Endometrium (tissue), 2 donors: ENCODE results near the gene STIP1.
A peak's percentile ranks its signal among the peaks of the same experiment; 100 is the strongest.

Experiments
- FAIRE-seq: peaks from 2 replicates; lab custom pipeline; 2012; peaks lifted over from hg19 to GRCh38; lab: Jason Lieb, UNC
- donor health status: control.
- donor health status: control.

The STIP1 gene

GRCh38 chr11:64198511-64198910, 12.5 kb downstream of the STIP1 start:
- no peak for FAIRE-seq

- FAIRE-seq: no peak
These were observed 15.6 kb downstream of the STIP1 start for GRCh38 chr11:64201543-64201942.

- FAIRE-seq: no peak
These were observed 17.0 kb downstream of the STIP1 start for GRCh38 chr11:64202992-64203391.

- FAIRE-seq: no peak
These were observed 17.6 kb downstream of the STIP1 start for GRCh38 chr11:64203421-64204079.

GRCh38 chr11:64204080-64204440, 18.1 kb downstream of the STIP1 start:
- FAIRE-seq: no peak

GRCh38 chr11:64204464-64204989, 18.6 kb downstream of the STIP1 start:
- FAIRE-seq: peak; percentile 77

- no peak for FAIRE-seq
These were observed 20.7 kb downstream of the STIP1 start, which contains the start of gene FERMT3 for GRCh38 chr11:64206457-64207255. Gene FERMT3, plus strand, starts transcription at chr11:64206721. Its CDS starts 644 bp downstream, at chr11:64207365.

- FAIRE-seq: no peak
These were observed 21.5 kb downstream of the STIP1 start for GRCh38 chr11:64207256-64208085.

GRCh38 chr11:64208086-64208795, 22.3 kb downstream of the STIP1 start:
- FAIRE-seq: no peak

- no peak for FAIRE-seq
These were observed 23.0 kb downstream of the STIP1 start for GRCh38 chr11:64208796-64209562.

- no peak for FAIRE-seq
These were observed 23.5 kb downstream of the STIP1 start for GRCh38 chr11:64209563-64209843.

- FAIRE-seq: no peak
These were observed 24.5 kb downstream of the STIP1 start for GRCh38 chr11:64210301-64211020.

- FAIRE-seq: no peak
These were observed 25.4 kb downstream of the STIP1 start for GRCh38 chr11:64211181-64211872.

- no peak for FAIRE-seq
These were observed 30.9 kb downstream of the STIP1 start for GRCh38 chr11:64216879-64217278.

GRCh38 chr11:64218628-64219353, 32.8 kb downstream of the STIP1 start:
- FAIRE-seq: no peak

GRCh38 chr11:64219354-64219684, 33.3 kb downstream of the STIP1 start:
- no peak for FAIRE-seq

GRCh38 chr11:64219755-64220154, 33.8 kb downstream of the STIP1 start:
- FAIRE-seq: no peak

GRCh38 chr11:64220271-64220670, 34.3 kb downstream of the STIP1 start:
- FAIRE-seq: no peak

- no peak for FAIRE-seq
These were observed 34.8 kb downstream of the STIP1 start for GRCh38 chr11:64220798-64221197.

- FAIRE-seq: no peak
These were observed 36.7 kb downstream of the STIP1 start for GRCh38 chr11:64222651-64223000.
